Measurements from ENCODE around the gene CDC25A. TPM values are rescaled to one million over a fixed set of nuclear protein-coding genes. Genes with fewer than 3 reads are reported as not detected.
A peak's percentile ranks its signal among the peaks of the same experiment; 100 is the strongest.

The CDC25A gene
- total RNA-seq, 1 donor = 9.9 TPM

- no peak overlapping the region for H3K4me3 ChIP-seq (ENCODE audit: low read depth, low read length)
- no peak for TF ChIP-seq CTCF (IDR thresholded peaks at IDR 0.05; ENCODE audit: insufficient read depth, low read depth, low read length)
- DNase-seq (ENCODE audit: low read depth) = no peak
These were observed 59.4 kb downstream of the CDC25A start for GRCh38 chr3:48128774-48129173.

GRCh38 chr3:48125886-48126622, 62.2 kb downstream of the CDC25A start:
- no peak overlapping the region for H3K4me3 ChIP-seq (ENCODE audit: low read depth, low read length)
- no peak for DNase-seq (ENCODE audit: low read depth)
- TF ChIP-seq CTCF (IDR thresholded peaks at IDR 0.05; ENCODE audit: insufficient read depth, low read depth, low read length) = no peak

- TF ChIP-seq CTCF (IDR thresholded peaks at IDR 0.05; ENCODE audit: insufficient read depth, low read depth, low read length) = no peak
- peak; percentile 44 for DNase-seq (ENCODE audit: low read depth)
- H3K4me3 ChIP-seq (ENCODE audit: low read depth, low read length) = no peak overlapping the region
These were observed 63.1 kb downstream of the CDC25A start for GRCh38 chr3:48125013-48125705.

- DNase-seq (ENCODE audit: low read depth) = no peak
- no peak for TF ChIP-seq CTCF (IDR thresholded peaks at IDR 0.05; ENCODE audit: insufficient read depth, low read depth, low read length)
- H3K4me3 ChIP-seq (ENCODE audit: low read depth, low read length) = no peak overlapping the region
These were observed 64.9 kb downstream of the CDC25A start for GRCh38 chr3:48123346-48123745.

GRCh38 chr3:48122504-48122903, 65.7 kb downstream of the CDC25A start:
- no peak for TF ChIP-seq CTCF (IDR thresholded peaks at IDR 0.05; ENCODE audit: insufficient read depth, low read depth, low read length)
- H3K4me3 ChIP-seq (ENCODE audit: low read depth, low read length) = no peak overlapping the region
- no peak for DNase-seq (ENCODE audit: low read depth)

GRCh38 chr3:48120223-48120622, 68.0 kb downstream of the CDC25A start:
- no peak for TF ChIP-seq CTCF (IDR thresholded peaks at IDR 0.05; ENCODE audit: insufficient read depth, low read depth, low read length)
- no peak overlapping the region for H3K4me3 ChIP-seq (ENCODE audit: low read depth, low read length)
- DNase-seq (ENCODE audit: low read depth) = no peak

Measured in fibroblast of villous mesenchyme (primary cell).